H9 (cell line): ENCODE measurements around the gene HOOK2. TPM values are rescaled to one million over a fixed set of nuclear protein-coding genes. Genes with fewer than 3 reads are reported as not detected.

Source experiments
- DNase-seq: peaks from one replicate; pipeline ENCODE4 v3.0.0-alpha.2; 2017
- H2AFZ ChIP-seq: one replicate; pipeline ENCODE4 v1.6.1; 2013; ENCODE audit warnings: mild to moderate bottlenecking, low read length, control low read depth, moderate library complexity
- H2AK5ac ChIP-seq: 2 replicates; pipeline ENCODE4 v1.6.1; 2013; ENCODE audit warnings: low read length, control low read depth, mixed read lengths; ENCODE audit not compliant: insufficient read length
- H2BK120ac ChIP-seq: one replicate; pipeline ENCODE4 v1.6.1; 2013; ENCODE audit warnings: low read depth, mild to moderate bottlenecking, low read length, control low read depth, inconsistent platforms; ENCODE audit not compliant: poor library complexity, severe bottlenecking
- H2BK12ac ChIP-seq: 2 replicates; pipeline ENCODE4 v1.6.1; 2013; ENCODE audit warnings: low read length, control low read depth, mixed read lengths, low read depth; ENCODE audit not compliant: insufficient read length
- H2BK15ac ChIP-seq: 2 replicates; pipeline ENCODE4 v1.6.1; 2013; ENCODE audit warnings: low read depth, low read length, control low read depth
- H2BK20ac ChIP-seq: one replicate; pipeline ENCODE4 v1.6.1; 2013; ENCODE audit warnings: low read depth, mild to moderate bottlenecking, low read length, control low read depth, inconsistent platforms; ENCODE audit not compliant: poor library complexity, severe bottlenecking
- H2BK5ac ChIP-seq: 2 replicates; pipeline ENCODE4 v1.6.1; 2013; ENCODE audit warnings: low read length, control low read depth, mixed read lengths; ENCODE audit not compliant: insufficient read length
- H3K14ac ChIP-seq: 2 replicates; pipeline ENCODE4 v1.6.1; 2013; ENCODE audit warnings: low read length, control low read depth; ENCODE audit not compliant: insufficient read depth
- H3K18ac ChIP-seq: 2 replicates; pipeline ENCODE4 v1.6.1; 2013; ENCODE audit warnings: low read depth, mild to moderate bottlenecking, mixed read lengths, low read length, control low read depth; ENCODE audit not compliant: insufficient read length
- H3K23ac ChIP-seq: 2 replicates; pipeline ENCODE4 v1.6.1; 2013; ENCODE audit warnings: low read length, control low read depth, mixed read lengths, low read depth; ENCODE audit not compliant: insufficient read length
- H3K23me2 ChIP-seq: 2 replicates; pipeline ENCODE4 v1.6.1; 2013; ENCODE audit warnings: low read depth, mild to moderate bottlenecking, mixed read lengths, low read length, control low read depth; ENCODE audit not compliant: insufficient read length, poor library complexity, severe bottlenecking
- H3K27ac ChIP-seq: 2 replicates; pipeline ENCODE4 v1.5.1; 2013; ENCODE audit warnings: low read length, control low read depth, mixed read lengths, low read depth; ENCODE audit not compliant: insufficient read length
- H3K27me3 ChIP-seq: 2 replicates; pipeline ENCODE4 v1.6.1; 2013; ENCODE audit warnings: low read length, control low read depth, inconsistent platforms; ENCODE audit not compliant: insufficient read depth
- H3K4ac ChIP-seq: 2 replicates; pipeline ENCODE4 v1.6.1; 2013; ENCODE audit warnings: low read depth, mild to moderate bottlenecking, control low read depth, inconsistent platforms, low read length, moderate library complexity
- H3K4me1 ChIP-seq: 2 replicates; pipeline ENCODE4 v1.6.1; 2013; ENCODE audit warnings: low read length, control low read depth, inconsistent platforms; ENCODE audit not compliant: insufficient read depth
- H3K4me2 ChIP-seq: 2 replicates; pipeline ENCODE4 v1.6.1; 2013; ENCODE audit warnings: low read length, control low read depth, mixed read lengths; ENCODE audit not compliant: insufficient read length, insufficient read depth
- H3K56ac ChIP-seq: 2 replicates; pipeline ENCODE4 v1.6.1; 2013; ENCODE audit warnings: low read depth, mild to moderate bottlenecking, mixed read lengths, low read length, control low read depth; ENCODE audit not compliant: insufficient read length
- H3K79me1 ChIP-seq: 2 replicates; pipeline ENCODE4 v1.6.1; 2013; ENCODE audit warnings: low read depth, mild to moderate bottlenecking, moderate library complexity, low read length, control low read depth, inconsistent platforms; ENCODE audit not compliant: insufficient read depth, poor library complexity, severe bottlenecking
- H3K79me2 ChIP-seq: 2 replicates; pipeline ENCODE4 v1.6.1; 2013; ENCODE audit warnings: low read length, control low read depth, inconsistent platforms; ENCODE audit not compliant: insufficient read depth
- H3K9ac ChIP-seq: 2 replicates; pipeline ENCODE4 v1.6.1; 2013; ENCODE audit warnings: low read length, control low read depth, mixed read lengths; ENCODE audit not compliant: insufficient read length; ENCODE audit errors: extremely low read depth
- H3K9me3 ChIP-seq: one replicate; pipeline ENCODE4 v1.6.1; 2013; ENCODE audit warnings: low read depth, low read length, inconsistent platforms; ENCODE audit not compliant: control insufficient read depth
- H3T11ph ChIP-seq: one replicate; pipeline ENCODE4 v1.6.1; 2013; ENCODE audit warnings: mild to moderate bottlenecking, low read length, control low read depth, inconsistent platforms
- H4K20me1 ChIP-seq: one replicate; pipeline ENCODE4 v1.6.1; 2013; ENCODE audit not compliant: control insufficient read depth, insufficient read length, insufficient read depth
- H4K5ac ChIP-seq: 2 replicates; pipeline ENCODE4 v1.6.1; 2013; ENCODE audit warnings: low read depth, mild to moderate bottlenecking, mixed read lengths, low read length, control low read depth; ENCODE audit not compliant: insufficient read length
- H4K8ac ChIP-seq: replicated peaks from 2 replicates; pipeline ENCODE4 v1.6.1; 2013; ENCODE audit warnings: low read length, control low read depth, mixed read lengths, low read depth; ENCODE audit not compliant: insufficient read length
- H4K91ac ChIP-seq: 2 replicates; pipeline ENCODE4 v1.6.1; 2013; ENCODE audit warnings: low read depth, mild to moderate bottlenecking, moderate library complexity, mixed read lengths, low read length, control low read depth; ENCODE audit not compliant: insufficient read length
- H3K27ac Mint-ChIP-seq, 3 experiments: 2 replicates in 2 of 3; 3 replicates in 1 of 3; pipeline ENCODE4 v1.8.0; 2020 to 2021; ENCODE audit warnings: mixed read lengths in 3 of 3, mild to moderate bottlenecking in 1 of 3, moderate library complexity in 1 of 3
- H3K27me3 Mint-ChIP-seq: 2 replicates; pipeline ENCODE4 v1.8.0; 2021; ENCODE audit warnings: low read depth, mild to moderate bottlenecking, moderate library complexity, mixed read lengths
- H3K36me3 Mint-ChIP-seq, 3 experiments: 2 replicates in 2 of 3; 3 replicates in 1 of 3; pipeline ENCODE4 v1.8.0; 2020 to 2021; ENCODE audit warnings: low read depth in 3 of 3, mixed read lengths in 3 of 3; ENCODE audit not compliant: insufficient read depth in 1 of 3
- H3K4me1 Mint-ChIP-seq, 2 experiments: 2 replicates each; pipeline ENCODE4 v1.8.0; 2020; ENCODE audit warnings: mixed read lengths in 2 of 2
- H3K4me3 Mint-ChIP-seq, 2 experiments: 2 replicates in 1 of 2; 3 replicates in 1 of 2; pipeline ENCODE4 v1.8.0; 2020 to 2021; ENCODE audit warnings: mild to moderate bottlenecking in 2 of 2, mixed read lengths in 2 of 2, moderate library complexity in 1 of 2
- H3K9me3 Mint-ChIP-seq, 2 experiments: 2 replicates in 1 of 2; 3 replicates in 1 of 2; pipeline ENCODE4 v1.8.0; 2020; ENCODE audit warnings: mild to moderate bottlenecking in 2 of 2, mixed read lengths in 2 of 2, moderate library complexity in 1 of 2
- WGBS: extraction: QIAGEN DNeasy Blood & Tissue Kit; methylation state at CpG from one replicate; pipeline ENCODE4 v1.1.7; 2013; ENCODE audit warnings: missing lambda C conversion rate, low lambda C conversion rate, mixed read lengths; ENCODE audit not compliant: insufficient read length; ENCODE audit errors: extremely low coverage; 5-methylcytosine and 5-hydroxymethylcytosine counted together
- total RNA-seq: library from RNA; stranded (reverse); gene quantifications from 2 replicates; pipeline ENCODE4 v1.2.1, GENCODE V29; 2021
- TF ChIP-seq, protein P1 (sequence below): fragments of 200-600 bp; sonication (generic); conservative IDR thresholded peaks from 3 replicates; pipeline ENCODE4 v1.8.0; 2021; ENCODE audit warnings: antibody characterized with exemption, mild to moderate bottlenecking

HOOK2 gene
- total RNA-seq, 1 experiment from 2014 or later = 64.7 TPM

DNA sequence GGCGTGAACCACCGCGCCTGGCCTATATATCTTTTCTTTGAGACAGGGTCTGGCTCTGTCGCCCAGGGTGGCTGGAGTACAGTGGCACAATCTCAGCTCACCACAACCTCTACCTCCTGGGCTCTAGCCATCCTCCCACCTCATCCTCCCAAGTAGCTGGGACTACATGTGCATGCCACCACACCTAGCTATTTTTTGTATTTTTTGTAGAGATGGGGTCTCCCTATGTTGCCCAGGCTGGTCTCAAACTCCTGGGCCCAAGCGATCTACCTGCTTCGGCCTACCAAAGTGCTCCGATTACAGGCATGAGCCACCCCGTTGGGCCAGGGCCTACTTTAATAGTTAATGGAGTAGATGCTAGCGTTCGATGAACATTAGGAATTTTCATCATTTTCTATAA, 55.1 kb downstream of the HOOK2 start:
- Mint-ChIP-seq H3K27ac (peak overlapping the region in 1 of 3 experiments; percentile 76; a peak in 3 of 7 replicates), H3K4me3 (peak overlapping the region; percentile 75 to 97), H3K4me1 (peaks cover 15 to 18% of the 10 kb centered on the region in 2 experiments), H3K27me3 (no peaks in the 10 kb centered on the region), H3K9me3 (no peaks in the 10 kb centered on the region), H3K36me3 (peaks cover 40 to 54% (median 41%) of the 10 kb centered on the region in 3 experiments; a peak in 6 of 7 replicates)
- Histone ChIP-seq H3K56ac (no peak overlapping the region), H3K9ac (no peak overlapping the region), H3K79me2 (peaks cover 26% of the 10 kb centered on the region; the same call in 1 of the 2 replicates), H3K18ac (no peak overlapping the region), H3K4ac (no peak overlapping the region), H3K14ac (no peak overlapping the region), H4K91ac (no peak overlapping the region), H2AK5ac (no peak overlapping the region), H2BK5ac (no peak overlapping the region), H3K27me3 (no peaks in the 10 kb centered on the region), H3K27ac (no peak overlapping the region), H4K8ac (no peak overlapping the region), H3K79me1 (peaks cover 10% of the 10 kb centered on the region), H2BK12ac (no peak overlapping the region), H3K4me2 (peak overlapping the region; percentile 19), H4K20me1 (no peaks in the 10 kb centered on the region), H4K5ac (no peak overlapping the region), H3K23me2 (peaks cover 22% of the 10 kb centered on the region), H3K4me1 (no peaks in the 10 kb centered on the region), H3K23ac (no peak overlapping the region), H2AFZ (no peak overlapping the region), H2BK15ac (no peak overlapping the region), H2BK120ac (no peak overlapping the region), H3K9me3 (no peaks in the 10 kb centered on the region), H2BK20ac (no peak overlapping the region), H3T11ph (no peak overlapping the region)
- TF ChIP-seq, protein P1, sequence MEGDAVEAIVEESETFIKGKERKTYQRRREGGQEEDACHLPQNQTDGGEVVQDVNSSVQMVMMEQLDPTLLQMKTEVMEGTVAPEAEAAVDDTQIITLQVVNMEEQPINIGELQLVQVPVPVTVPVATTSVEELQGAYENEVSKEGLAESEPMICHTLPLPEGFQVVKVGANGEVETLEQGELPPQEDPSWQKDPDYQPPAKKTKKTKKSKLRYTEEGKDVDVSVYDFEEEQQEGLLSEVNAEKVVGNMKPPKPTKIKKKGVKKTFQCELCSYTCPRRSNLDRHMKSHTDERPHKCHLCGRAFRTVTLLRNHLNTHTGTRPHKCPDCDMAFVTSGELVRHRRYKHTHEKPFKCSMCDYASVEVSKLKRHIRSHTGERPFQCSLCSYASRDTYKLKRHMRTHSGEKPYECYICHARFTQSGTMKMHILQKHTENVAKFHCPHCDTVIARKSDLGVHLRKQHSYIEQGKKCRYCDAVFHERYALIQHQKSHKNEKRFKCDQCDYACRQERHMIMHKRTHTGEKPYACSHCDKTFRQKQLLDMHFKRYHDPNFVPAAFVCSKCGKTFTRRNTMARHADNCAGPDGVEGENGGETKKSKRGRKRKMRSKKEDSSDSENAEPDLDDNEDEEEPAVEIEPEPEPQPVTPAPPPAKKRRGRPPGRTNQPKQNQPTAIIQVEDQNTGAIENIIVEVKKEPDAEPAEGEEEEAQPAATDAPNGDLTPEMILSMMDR = no peak
- no peak for DNase-seq
- WGBS = no CpG with 5 or more reads among the region's 10 CpGs
